ENCODE data around the gene POLD2. TPM values are rescaled to one million over a fixed set of nuclear protein-coding genes. Genes with fewer than 3 reads are reported as not detected.

POLD2 gene
- total RNA-seq, 1 donor from 2014 or later: 42.0 TPM

- no peak for DNase-seq (ENCODE audit: extremely low spot score in 2 of 2)
- Histone ChIP-seq H3K36me3 (peaks cover 0 to 1% of the 10 kb centered on the region in 2 donors), H3K27ac (peak overlapping the region; percentile 79), H3K4me1 (peaks cover 77% of the 10 kb centered on the region), H3K9me3 (no peaks in the 10 kb centered on the region), H3K4me3 (no peak overlapping the region), H3K27me3 (no peaks in the 10 kb centered on the region)
- intact Hi-C loops (cut with DNase I): no loop called here
- TF ChIP-seq CTCF (IDR thresholded peaks at IDR 0.05) (no peak), POLR2AphosphoS5 (IDR thresholded peaks at IDR 0.05; ENCODE audit: insufficient read depth in 1 of 2, low read depth in 1 of 2) (no peak), POLR2A (IDR thresholded peaks at IDR 0.05) (no peak)
Observed at GRCh38 chr7:44085546-44085945, 37.8 kb downstream of the POLD2 start.

GRCh38 chr7:44084701-44085100 is 38.6 kb downstream of the POLD2 start:
- H3K9me3 ChIP-seq: no peaks in the 10 kb centered on the region
- DNase-seq (ENCODE audit: extremely low spot score in 2 of 2): no peak
- intact Hi-C loops (cut with DNase I): no loop called here
- peak overlapping the region; percentile 79 for H3K27ac ChIP-seq
- no peaks in the 10 kb centered on the region for H3K27me3 ChIP-seq
- no peak for TF ChIP-seq CTCF (IDR thresholded peaks at IDR 0.05)
- no peak for TF ChIP-seq POLR2AphosphoS5 (IDR thresholded peaks at IDR 0.05; ENCODE audit: insufficient read depth in 1 of 2, low read depth in 1 of 2)
- TF ChIP-seq POLR2A (IDR thresholded peaks at IDR 0.05): no peak
- H3K4me1 ChIP-seq: peaks cover 76% of the 10 kb centered on the region
- H3K36me3 ChIP-seq: peaks cover 0 to 9% of the 10 kb centered on the region in 2 donors
- H3K4me3 ChIP-seq: no peak overlapping the region

- no peak for TF ChIP-seq CTCF (IDR thresholded peaks at IDR 0.05)
- no peak for TF ChIP-seq POLR2AphosphoS5 (IDR thresholded peaks at IDR 0.05; ENCODE audit: insufficient read depth in 1 of 2, low read depth in 1 of 2)
- TF ChIP-seq POLR2A (IDR thresholded peaks at IDR 0.05): no peak
- Histone ChIP-seq H3K27ac (peak overlapping the region; percentile 79), H3K4me1 (peaks cover 73% of the 10 kb centered on the region), H3K4me3 (no peak overlapping the region), H3K9me3 (no peaks in the 10 kb centered on the region), H3K36me3 (peaks cover 0 to 14% of the 10 kb centered on the region in 2 donors), H3K27me3 (no peaks in the 10 kb centered on the region)
- no peak for DNase-seq (ENCODE audit: extremely low spot score in 2 of 2)
- intact Hi-C loops (cut with DNase I): loop anchor here (2.0 kb wide), 1 partner anchor 21 kb away; the partner anchor contains the start of gene AEBP1
Observed at GRCh38 chr7:44083796-44084195, 39.6 kb downstream of the POLD2 start.

- TF ChIP-seq CTCF (IDR thresholded peaks at IDR 0.05) (no peak), POLR2A (IDR thresholded peaks at IDR 0.05) (peak in 1 of 2 donors; percentile 83), POLR2AphosphoS5 (IDR thresholded peaks at IDR 0.05; ENCODE audit: insufficient read depth in 1 of 2, low read depth in 1 of 2) (peak; percentile 65 to 83)
- H3K4me1 ChIP-seq: peaks cover 61% of the 10 kb centered on the region
Observed at GRCh38 chr7:44082541-44083207, 40.7 kb downstream of the POLD2 start.

GRCh38 chr7:44081266-44081748 is 42.0 kb downstream of the POLD2 start:
- no peak for TF ChIP-seq POLR2AphosphoS5 (IDR thresholded peaks at IDR 0.05; ENCODE audit: insufficient read depth in 1 of 2, low read depth in 1 of 2)
- no peak for TF ChIP-seq POLR2A (IDR thresholded peaks at IDR 0.05)
- TF ChIP-seq CTCF (IDR thresholded peaks at IDR 0.05): no peak
- Histone ChIP-seq H3K4me1 (peaks cover 50% of the 10 kb centered on the region), H3K27me3 (no peaks in the 10 kb centered on the region), H3K36me3 (peaks cover 0 to 36% of the 10 kb centered on the region in 2 donors), H3K9me3 (no peaks in the 10 kb centered on the region), H3K4me3 (peak overlapping the region; percentile 82 to 84), H3K27ac (peak overlapping the region; percentile 89)
- no peak for DNase-seq (ENCODE audit: extremely low spot score in 2 of 2)
- intact Hi-C loops (cut with DNase I): no loop called here

More at GRCh38 chr7:44082541-44083207, 40.7 kb downstream of the POLD2 start:
- intact Hi-C loops (cut with DNase I): loop anchor here (2.0 kb wide), 1 partner anchor 22 kb away; the partner anchor contains the start of gene AEBP1
- H3K9me3 ChIP-seq: no peaks in the 10 kb centered on the region
- peaks cover 0 to 25% of the 10 kb centered on the region in 2 donors for H3K36me3 ChIP-seq
- DNase-seq (ENCODE audit: extremely low spot score in 2 of 2): peak; percentile 98 to 99
- H3K4me3 ChIP-seq: peak overlapping the region; percentile 82 to 84
- H3K27me3 ChIP-seq: no peaks in the 10 kb centered on the region
- H3K27ac ChIP-seq: peak overlapping the region; percentile 89
